H1 (cell line): ENCODE results near the gene GLT8D1.

ENCODE experiments used
- ASH2L ChIP-seq: fragments of 200-600, 300-600 bp; sonication (generic); IDR thresholded peaks from one replicate; pipeline ENCODE4 v1.7.1; 2017; ENCODE audit warnings: low read length
- CHD2 ChIP-seq: IDR thresholded peaks from 2 replicates; pipeline ENCODE4 v1.6.1; 2012; ENCODE audit warnings: low read length, improper control_type of control experiment
- GABPA ChIP-seq: IDR thresholded peaks from 2 replicates; pipeline ENCODE4 v1.6.1; 2011; ENCODE audit warnings: mild to moderate bottlenecking, low read length, moderate library complexity, borderline replicate concordance; ENCODE audit not compliant: insufficient read depth
- POLR2A ChIP-seq, 2 experiments: IDR thresholded peaks; 1 replicate in 1 of 2; 2 replicates in 1 of 2; pipeline ENCODE4 v1.6.1; 2011; ENCODE audit warnings: low read depth in 2 of 2, low read length in 2 of 2, mild to moderate bottlenecking in 2 of 2; ENCODE audit errors: control extremely low read depth in 1 of 2
- POLR2AphosphoS5 ChIP-seq: IDR thresholded peaks from 2 replicates; pipeline ENCODE4 v1.6.1; 2011; ENCODE audit warnings: low read depth, low read length
- RAD21 ChIP-seq, 2 experiments: IDR thresholded peaks in 1 of 2; conservative IDR thresholded peaks in 1 of 2; 2 replicates each; pipeline ENCODE4 v1.6.1; 2011; ENCODE audit warnings: low read depth in 2 of 2, low read length in 2 of 2, improper control_type of control experiment in 1 of 2, inconsistent platforms in 1 of 2, mild to moderate bottlenecking in 1 of 2, moderate library complexity in 1 of 2
- SUZ12 ChIP-seq: fragments of 200-600 bp; sonication (generic); IDR thresholded peaks from 2 replicates; pipeline ENCODE4 v1.6.1; 2012; ENCODE audit warnings: mild to moderate bottlenecking, inconsistent platforms, low read length, moderate library complexity, mixed read lengths
- TAF7 ChIP-seq: optimal IDR thresholded peaks from 2 replicates; pipeline ENCODE3; 2011; ENCODE audit warnings: low read depth, mild to moderate bottlenecking, inconsistent platforms, low read length, moderate library complexity, borderline replicate concordance
- TF ChIP-seq, protein P1 (sequence below), 3 experiments: IDR thresholded peaks; 1 replicate in 2 of 3; 2 replicates in 1 of 3; pipeline versions ENCODE4 v1.5.1 to v1.6.1; 2011; ENCODE audit warnings: low read length in 3 of 3, mild to moderate bottlenecking in 3 of 3, inconsistent platforms in 2 of 3, low read depth in 1 of 3, moderate library complexity in 1 of 3; ENCODE audit not compliant: insufficient read depth in 1 of 3; ENCODE audit errors: control extremely low read depth in 1 of 3

GRCh38 chr3:52660046-52660445 lies 45.5 kb downstream of the GLT8D1 start:
- TF ChIP-seq, protein P1, sequence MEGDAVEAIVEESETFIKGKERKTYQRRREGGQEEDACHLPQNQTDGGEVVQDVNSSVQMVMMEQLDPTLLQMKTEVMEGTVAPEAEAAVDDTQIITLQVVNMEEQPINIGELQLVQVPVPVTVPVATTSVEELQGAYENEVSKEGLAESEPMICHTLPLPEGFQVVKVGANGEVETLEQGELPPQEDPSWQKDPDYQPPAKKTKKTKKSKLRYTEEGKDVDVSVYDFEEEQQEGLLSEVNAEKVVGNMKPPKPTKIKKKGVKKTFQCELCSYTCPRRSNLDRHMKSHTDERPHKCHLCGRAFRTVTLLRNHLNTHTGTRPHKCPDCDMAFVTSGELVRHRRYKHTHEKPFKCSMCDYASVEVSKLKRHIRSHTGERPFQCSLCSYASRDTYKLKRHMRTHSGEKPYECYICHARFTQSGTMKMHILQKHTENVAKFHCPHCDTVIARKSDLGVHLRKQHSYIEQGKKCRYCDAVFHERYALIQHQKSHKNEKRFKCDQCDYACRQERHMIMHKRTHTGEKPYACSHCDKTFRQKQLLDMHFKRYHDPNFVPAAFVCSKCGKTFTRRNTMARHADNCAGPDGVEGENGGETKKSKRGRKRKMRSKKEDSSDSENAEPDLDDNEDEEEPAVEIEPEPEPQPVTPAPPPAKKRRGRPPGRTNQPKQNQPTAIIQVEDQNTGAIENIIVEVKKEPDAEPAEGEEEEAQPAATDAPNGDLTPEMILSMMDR (IDR thresholded peaks at IDR 0.05; ENCODE audit: control extremely low read depth in 1 of 3, insufficient read depth in 1 of 3, low read depth in 1 of 3, low read length in 3 of 3): no peak
- TF ChIP-seq SUZ12 (no peak), GABPA (no peak), POLR2AphosphoS5 (no peak), POLR2A (IDR thresholded peaks at IDR 0.05; ENCODE audit: control extremely low read depth in 1 of 2, low read depth in 2 of 2, low read length in 2 of 2) (no peak), ASH2L (no peak), TAF7 (no peak), RAD21 (IDR thresholded peaks at IDR 0.05 in 1 of 2, conservative IDR thresholded peaks at IDR 0.05 in 1 of 2; ENCODE audit: low read depth in 2 of 2, low read length in 2 of 2) (no peak), CHD2 (no peak)
